ENCODE data around the gene DCTN4. TPM values are rescaled to one million over a fixed set of nuclear protein-coding genes. Genes with fewer than 3 reads are reported as not detected.
A peak's percentile ranks its signal among the peaks of the same experiment; 100 is the strongest.

DCTN4 gene
- total RNA-seq = 10 to 100 TPM; 69.5 to 70.0 TPM
- polyA plus RNA-seq (ENCODE audit: insufficient read length in 6 of 6) = 10 to 100 TPM; 64.2 to 76.6 (median 69.4) TPM
- long read RNA-seq, donor 1, full-length matches to known transcripts = 20 of 27 reads
- long read RNA-seq, donor 1, partial matches to known transcripts = 7 of 27 reads
- long read RNA-seq, donor 1, other reads (novel, unspliced or antisense) = 0 of 27 reads
- long read RNA-seq, donor 2, full-length matches to known transcripts = 11 of 22 reads
- long read RNA-seq, donor 2, partial matches to known transcripts = 11 of 22 reads
- long read RNA-seq, donor 2, other reads (novel, unspliced or antisense) = 0 of 22 reads
- long read RNA-seq, donor 3, full-length matches to known transcripts = 7 of 7 reads
- long read RNA-seq, donor 3, partial matches to known transcripts = 0 of 7 reads
- long read RNA-seq, donor 3, other reads (novel, unspliced or antisense) = 0 of 7 reads
- long read RNA-seq, donor 4, full-length matches to known transcripts = 1 of 6 reads
- long read RNA-seq, donor 4, partial matches to known transcripts = 1 of 6 reads
- long read RNA-seq, donor 4, other reads (novel, unspliced or antisense) = 4 of 6 reads
- long read RNA-seq, donor 5, full-length matches to known transcripts = 11 of 16 reads
- long read RNA-seq, donor 5, partial matches to known transcripts = 5 of 16 reads
- long read RNA-seq, donor 5, other reads (novel, unspliced or antisense) = 0 of 16 reads
- long read RNA-seq, donor 6, partial matches to known transcripts = 0 of 1 reads
- long read RNA-seq, donor 6, other reads (novel, unspliced or antisense) = 0 of 1 reads
- long read RNA-seq, donor 7, full-length matches to known transcripts = 2 of 2 reads
- long read RNA-seq, donor 7, partial matches to known transcripts = 0 of 2 reads
- long read RNA-seq, donor 7, other reads (novel, unspliced or antisense) = 0 of 2 reads
- long read RNA-seq, donor 8, full-length matches to known transcripts = 7 of 7 reads
- long read RNA-seq, donor 8, partial matches to known transcripts = 0 of 7 reads
- long read RNA-seq, donor 8, other reads (novel, unspliced or antisense) = 0 of 7 reads
- long read RNA-seq, donor 9 = 0 reads
- long read RNA-seq, donor 10, partial matches to known transcripts = 1 of 2 reads
- long read RNA-seq, donor 10, other reads (novel, unspliced or antisense) = 1 of 2 reads
- long read RNA-seq, donor 11, full-length matches to known transcripts = 16 of 26 reads
- long read RNA-seq, donor 11, partial matches to known transcripts = 10 of 26 reads
- long read RNA-seq, donor 11, other reads (novel, unspliced or antisense) = 0 of 26 reads
- long read RNA-seq, donor 12, full-length matches to known transcripts = 11 of 11 reads
- long read RNA-seq, donor 12, partial matches to known transcripts = 0 of 11 reads
- long read RNA-seq, donor 12, other reads (novel, unspliced or antisense) = 0 of 11 reads

DNA sequence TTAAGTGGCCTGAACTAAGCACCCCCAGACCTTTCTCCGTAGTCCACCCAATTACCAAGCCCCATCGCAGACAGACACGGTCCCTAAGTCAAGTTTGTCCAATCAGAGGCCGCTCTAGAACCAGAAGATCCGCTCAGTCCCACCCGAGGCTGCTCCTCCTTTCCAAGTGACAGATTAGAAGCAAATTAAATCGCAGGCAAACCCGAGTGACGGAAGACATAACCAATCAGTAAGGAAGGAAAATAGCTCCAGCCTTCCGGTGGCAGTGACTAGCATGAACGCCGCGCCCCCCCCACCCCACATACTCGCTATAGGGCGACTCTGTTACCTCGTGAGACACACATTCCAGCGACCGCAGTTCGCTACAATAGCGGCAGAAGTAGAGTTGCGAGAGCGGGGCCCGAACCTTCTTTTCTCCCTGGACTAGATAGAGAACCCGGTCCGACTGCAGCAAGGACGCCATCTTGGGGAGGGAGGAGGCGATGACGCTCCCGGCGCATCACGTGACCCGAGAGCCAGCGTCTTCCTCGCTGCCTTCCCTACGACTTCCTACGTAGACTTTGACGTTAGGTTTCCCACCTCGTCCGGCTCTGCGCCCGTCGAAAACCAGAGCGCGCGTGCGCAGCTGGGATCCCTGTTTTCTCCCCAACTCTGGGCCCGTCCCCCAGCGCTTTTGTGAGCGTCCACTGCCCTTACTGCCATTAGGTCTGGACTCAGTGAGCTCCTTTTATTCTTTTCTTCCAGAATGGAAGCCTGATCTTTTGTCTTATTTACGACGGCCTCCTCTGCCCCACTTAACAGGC is at the start of gene DCTN4:
DCTN4 (minus strand) TSS at position 487 of the 803 bp plus-strand sequence; CDS start at position 463, 24 bp downstream.
- ATAC-seq (peak; percentile 92), DNase-seq (peak; percentile 97 to 99 (median 98))
- Histone ChIP-seq H3K27me3 (no peaks in the 10 kb centered on the region), H3K36me3 (peaks cover 0 to 27% of the 10 kb centered on the region in 2 donors), H3K27ac (peak within 1 kb of the TSS; percentile 95 to 96), H3K4me3 (peak within 1 kb of the TSS; percentile 50 to 77), H3K4me1 (peaks cover 16 to 67% of the 10 kb centered on the region in 2 donors), H3K9me3 (no peaks in the 10 kb centered on the region)
- intact Hi-C loops (cut with DNase I) = no loop called here
- TF ChIP-seq, protein P1, sequence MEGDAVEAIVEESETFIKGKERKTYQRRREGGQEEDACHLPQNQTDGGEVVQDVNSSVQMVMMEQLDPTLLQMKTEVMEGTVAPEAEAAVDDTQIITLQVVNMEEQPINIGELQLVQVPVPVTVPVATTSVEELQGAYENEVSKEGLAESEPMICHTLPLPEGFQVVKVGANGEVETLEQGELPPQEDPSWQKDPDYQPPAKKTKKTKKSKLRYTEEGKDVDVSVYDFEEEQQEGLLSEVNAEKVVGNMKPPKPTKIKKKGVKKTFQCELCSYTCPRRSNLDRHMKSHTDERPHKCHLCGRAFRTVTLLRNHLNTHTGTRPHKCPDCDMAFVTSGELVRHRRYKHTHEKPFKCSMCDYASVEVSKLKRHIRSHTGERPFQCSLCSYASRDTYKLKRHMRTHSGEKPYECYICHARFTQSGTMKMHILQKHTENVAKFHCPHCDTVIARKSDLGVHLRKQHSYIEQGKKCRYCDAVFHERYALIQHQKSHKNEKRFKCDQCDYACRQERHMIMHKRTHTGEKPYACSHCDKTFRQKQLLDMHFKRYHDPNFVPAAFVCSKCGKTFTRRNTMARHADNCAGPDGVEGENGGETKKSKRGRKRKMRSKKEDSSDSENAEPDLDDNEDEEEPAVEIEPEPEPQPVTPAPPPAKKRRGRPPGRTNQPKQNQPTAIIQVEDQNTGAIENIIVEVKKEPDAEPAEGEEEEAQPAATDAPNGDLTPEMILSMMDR (IDR thresholded peaks at IDR 0.05) = no peak

GRCh38 chr5:150804388-150804787 is 45.6 kb upstream of the DCTN4 start:
- H3K4me1 ChIP-seq = peaks cover 5 to 15% of the 10 kb centered on the region in 2 donors
- intact Hi-C loops (cut with DNase I) = loop anchor here in 1 of 2 donors (10.0 kb wide), 1 partner anchor 180 kb away; no protein-coding TSS in a partner anchor
- H3K36me3 ChIP-seq = no peaks in the 10 kb centered on the region
- no peaks in the 10 kb centered on the region for H3K27me3 ChIP-seq
- H3K4me3 ChIP-seq = no peak overlapping the region
- DNase-seq = no peak
- H3K27ac ChIP-seq = no peak overlapping the region
- ATAC-seq = no peak
- TF ChIP-seq, protein P1 (IDR thresholded peaks at IDR 0.05) = no peak
- H3K9me3 ChIP-seq = no peaks in the 10 kb centered on the region

GRCh38 chr5:150801117-150801927 is 42.5 kb upstream of the DCTN4 start:
- TF ChIP-seq, protein P1 (IDR thresholded peaks at IDR 0.05) = peak; percentile 19 to 57
- Histone ChIP-seq H3K4me3 (peak overlapping the region; percentile 12 to 28), H3K27ac (peak overlapping the region; percentile 21 to 80), H3K36me3 (peaks cover 0 to 9% of the 10 kb centered on the region in 2 donors), H3K27me3 (no peaks in the 10 kb centered on the region), H3K4me1 (peaks cover 5 to 15% of the 10 kb centered on the region in 2 donors), H3K9me3 (no peaks in the 10 kb centered on the region)
- ATAC-seq = peak; percentile 96
- peak in 2 of 4 donors; percentile 75 to 82 for DNase-seq
- intact Hi-C loops (cut with DNase I) = loop anchor here in 1 of 2 donors (10.0 kb wide), 1 partner anchor 183 kb away; no protein-coding TSS in a partner anchor

Data from left lung (tissue), 14 donors.